ENCODE data around the gene ZNF75A.

ZNF75A gene

DNA sequence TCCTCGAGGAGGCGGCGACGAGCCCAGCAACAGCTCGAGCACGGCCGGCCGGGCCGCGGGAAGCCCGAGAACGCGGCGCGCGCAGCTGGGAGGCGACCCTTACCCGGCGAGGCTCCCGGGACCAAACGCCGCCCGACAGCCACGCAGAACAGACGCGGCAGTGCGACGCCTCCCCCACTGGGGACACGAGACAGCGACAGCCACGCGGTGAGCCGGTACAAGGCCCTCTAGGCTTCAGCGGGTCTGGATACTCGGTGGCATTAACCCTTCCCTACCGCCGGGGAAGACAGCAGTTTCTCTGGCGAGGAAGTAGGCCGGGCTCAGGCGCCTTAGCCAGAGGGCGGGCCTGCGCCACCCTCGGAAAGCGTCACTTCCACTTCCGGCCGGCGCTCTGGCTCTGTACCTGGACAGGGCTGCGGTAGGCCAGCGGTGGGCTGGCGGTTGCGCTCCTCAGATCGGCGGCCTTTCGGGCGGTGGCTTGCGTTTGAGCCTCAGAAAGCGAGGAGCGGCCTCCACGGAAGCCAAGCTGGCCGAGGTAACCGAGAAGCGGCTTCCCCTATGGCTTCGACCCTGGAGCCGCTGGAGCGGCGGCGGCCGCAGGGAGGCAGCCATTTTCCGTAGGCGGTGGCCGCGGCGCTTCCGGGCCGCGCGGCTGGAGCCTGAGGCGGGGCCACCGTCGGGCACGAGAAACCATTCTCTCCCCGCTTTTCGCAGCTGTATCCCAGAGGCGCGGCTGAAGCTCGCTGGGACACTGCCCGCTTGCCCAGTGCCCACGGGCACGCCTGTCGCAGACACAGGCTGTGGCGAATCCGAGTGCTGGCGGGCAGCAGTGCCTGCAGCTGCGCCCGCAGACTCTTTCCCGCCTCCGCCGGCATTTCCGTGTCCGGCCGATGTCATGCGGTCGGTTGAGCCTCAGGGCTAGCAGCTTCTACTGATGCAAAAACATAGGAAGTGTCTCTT lies at the start of gene ZNF75A, which contains the start of gene TIGD7:
Gene ZNF75A, plus strand, starts transcription at position 389 of the 960 bp plus-strand sequence. CDS start 2,932 bp downstream, outside the sequence.
Gene TIGD7, minus strand, starts transcription at position 322 of the 960 bp plus-strand sequence. CDS start 4,816 bp downstream, outside the sequence.
- CTCF ChIA-PET: interaction anchor here (0.6 to 0.9 kb wide), 2 partner anchors 195 to 646 kb away, joined by 3 to 6 read pairs; partner anchors contain the start of gene CLUAP1
- H3K27ac ChIP-seq: peak within 1 kb of the TSS; percentile 94
- DNase-seq (ENCODE audit: low spot score): peak; percentile 84
- TF ChIP-seq, protein P1, sequence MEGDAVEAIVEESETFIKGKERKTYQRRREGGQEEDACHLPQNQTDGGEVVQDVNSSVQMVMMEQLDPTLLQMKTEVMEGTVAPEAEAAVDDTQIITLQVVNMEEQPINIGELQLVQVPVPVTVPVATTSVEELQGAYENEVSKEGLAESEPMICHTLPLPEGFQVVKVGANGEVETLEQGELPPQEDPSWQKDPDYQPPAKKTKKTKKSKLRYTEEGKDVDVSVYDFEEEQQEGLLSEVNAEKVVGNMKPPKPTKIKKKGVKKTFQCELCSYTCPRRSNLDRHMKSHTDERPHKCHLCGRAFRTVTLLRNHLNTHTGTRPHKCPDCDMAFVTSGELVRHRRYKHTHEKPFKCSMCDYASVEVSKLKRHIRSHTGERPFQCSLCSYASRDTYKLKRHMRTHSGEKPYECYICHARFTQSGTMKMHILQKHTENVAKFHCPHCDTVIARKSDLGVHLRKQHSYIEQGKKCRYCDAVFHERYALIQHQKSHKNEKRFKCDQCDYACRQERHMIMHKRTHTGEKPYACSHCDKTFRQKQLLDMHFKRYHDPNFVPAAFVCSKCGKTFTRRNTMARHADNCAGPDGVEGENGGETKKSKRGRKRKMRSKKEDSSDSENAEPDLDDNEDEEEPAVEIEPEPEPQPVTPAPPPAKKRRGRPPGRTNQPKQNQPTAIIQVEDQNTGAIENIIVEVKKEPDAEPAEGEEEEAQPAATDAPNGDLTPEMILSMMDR (conservative IDR thresholded peaks at IDR 0.05; ENCODE audit: low read depth): peak; percentile 15; the same call in 1 of the 2 replicates
- POLR2A ChIA-PET (ENCODE audit: low non-redundant PET): interaction anchor here (0.5 to 1.0 kb wide), 3 partner anchors 22 to 620 kb away, joined by 3 to 5 read pairs (median 5); partner anchors contain the start of gene ZNF263

DNA sequence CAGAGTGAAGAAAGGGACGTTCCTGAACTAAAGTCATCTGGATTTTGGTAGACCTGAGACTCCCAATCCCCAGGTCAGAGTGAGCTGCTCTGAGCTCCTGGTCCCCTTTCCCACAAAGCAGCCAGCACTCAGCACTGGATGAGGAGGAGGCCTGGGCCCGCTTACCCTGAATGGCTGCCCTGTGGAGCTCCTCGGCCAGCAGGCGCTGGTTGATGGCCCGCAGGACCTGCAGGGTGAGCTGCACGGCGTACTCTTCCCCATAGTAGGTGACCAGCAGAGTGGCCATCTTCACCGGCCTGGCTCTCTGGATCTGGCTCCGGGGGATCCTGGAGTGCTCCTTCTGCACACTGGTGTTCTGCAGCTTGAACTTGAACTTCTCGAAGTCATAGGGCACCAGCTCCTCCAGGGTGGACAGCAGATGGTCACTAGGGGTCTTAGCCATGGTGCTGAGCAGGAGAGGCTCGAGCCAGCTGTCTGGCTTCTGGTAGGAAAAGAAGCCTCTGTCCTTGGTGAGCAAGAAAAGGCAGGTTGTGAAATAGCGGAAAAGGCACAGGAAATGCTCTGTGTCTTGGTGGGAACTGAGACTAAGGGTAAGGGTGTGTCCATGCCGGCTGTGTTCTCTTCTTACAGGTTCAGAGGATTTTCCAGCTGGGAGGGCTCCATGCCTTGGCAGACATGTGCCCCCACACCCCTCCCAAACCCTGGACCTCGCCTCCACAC lies 49.0 kb upstream of the ZNF75A start, which contains the start of gene MEFV:
Gene MEFV, minus strand, starts transcription at position 488 of the 720 bp plus-strand sequence. Its CDS starts 46 bp downstream, at position 442.
- TF ChIP-seq, protein P1 (conservative IDR thresholded peaks at IDR 0.05; ENCODE audit: low read depth): no peak
- ChIA-PET POLR2A (ENCODE audit: low non-redundant PET) (no interaction called here), CTCF (no interaction called here)
- no peak within 1 kb of the TSS for H3K27ac ChIP-seq
- no peak for DNase-seq (ENCODE audit: low spot score)

DNA sequence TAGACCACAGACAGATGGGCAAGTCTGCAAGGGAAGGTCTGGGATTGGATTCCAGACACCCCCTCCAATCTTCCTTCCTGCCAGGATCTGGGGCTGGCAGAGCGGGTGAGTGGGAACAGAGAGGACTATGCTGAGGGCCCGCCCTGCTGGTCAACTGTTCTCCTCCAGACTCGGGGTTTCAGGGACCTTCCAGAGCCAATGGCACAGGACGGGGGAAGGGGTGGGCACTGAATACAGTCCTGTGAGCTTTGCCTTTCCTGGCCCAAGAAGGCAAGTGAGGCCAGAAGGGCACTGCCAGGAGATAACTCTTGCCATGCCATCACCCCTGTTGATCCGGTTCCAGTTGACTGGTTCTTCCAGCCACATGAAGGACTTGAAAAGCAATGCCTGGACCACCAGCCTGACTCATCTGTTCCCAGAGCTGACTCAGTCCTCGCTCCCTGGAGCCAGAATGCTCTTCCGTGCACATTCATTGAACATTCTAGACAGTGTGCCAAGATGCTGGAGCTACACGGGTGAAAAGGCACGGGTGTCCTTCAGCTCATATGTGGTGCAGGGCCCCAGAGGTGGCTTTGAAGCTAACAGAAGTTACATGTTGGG lies 48.3 kb upstream of the ZNF75A start:
- TF ChIP-seq, protein P1 (conservative IDR thresholded peaks at IDR 0.05; ENCODE audit: low read depth): no peak
- DNase-seq (ENCODE audit: low spot score): no peak
- POLR2A ChIA-PET (ENCODE audit: low non-redundant PET): no interaction called here
- CTCF ChIA-PET: no interaction called here
- no peak overlapping the region for H3K27ac ChIP-seq

DNA sequence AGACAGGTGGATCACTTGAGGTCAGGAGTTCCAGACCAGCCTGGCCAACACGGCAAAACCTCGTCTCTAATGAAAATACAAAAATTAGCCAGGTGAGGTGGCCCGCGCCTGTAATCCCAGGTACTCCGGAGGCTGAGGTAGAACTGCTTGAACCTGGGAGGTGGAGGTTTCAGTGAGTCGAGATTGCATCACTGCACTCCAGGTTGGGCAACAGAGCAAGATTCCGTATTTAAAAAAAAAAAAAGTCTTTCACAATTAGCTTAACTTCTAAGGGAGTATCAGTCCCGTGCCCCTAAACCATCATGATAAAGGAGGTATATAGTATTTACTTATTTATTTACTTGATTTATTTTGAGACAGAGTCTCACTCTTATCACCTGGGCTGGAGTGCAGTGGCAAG lies 45.5 kb upstream of the ZNF75A start:
- CTCF ChIA-PET: no interaction called here
- POLR2A ChIA-PET (ENCODE audit: low non-redundant PET): no interaction called here
- DNase-seq (ENCODE audit: low spot score): no peak
- no peak overlapping the region for H3K27ac ChIP-seq
- TF ChIP-seq, protein P1 (conservative IDR thresholded peaks at IDR 0.05; ENCODE audit: low read depth): no peak

GRCh38 chr16:3262517-3262916 lies 42.8 kb upstream of the ZNF75A start:
- ChIA-PET POLR2A (ENCODE audit: low non-redundant PET) (no interaction called here), CTCF (no interaction called here)
- TF ChIP-seq, protein P1 (conservative IDR thresholded peaks at IDR 0.05; ENCODE audit: low read depth): no peak
- peak overlapping the region; percentile 99 for H3K27ac ChIP-seq
- no peak for DNase-seq (ENCODE audit: low spot score)

Measured in RWPE1 (cell line).